GM18507 (cell line): ENCODE measurements around the gene CCDC88C.
"Not testable (repeated sequence)": the region's sequence is repeated elsewhere in the genome, so short reads cannot be mapped to it uniquely, and the experiment has no call there.

Experiments
- DNase-seq: peaks from one replicate; pipeline ENCODE4 v3.0.0; 2011; ENCODE audit warnings: low read depth; ENCODE audit not compliant: insufficient read length; ENCODE audit errors: extremely low spot score
- FAIRE-seq: peaks from 2 replicates; lab custom pipeline; 2011; peaks lifted over from hg19 to GRCh38; lab: Jason Lieb, UNC

The CCDC88C gene

DNA sequence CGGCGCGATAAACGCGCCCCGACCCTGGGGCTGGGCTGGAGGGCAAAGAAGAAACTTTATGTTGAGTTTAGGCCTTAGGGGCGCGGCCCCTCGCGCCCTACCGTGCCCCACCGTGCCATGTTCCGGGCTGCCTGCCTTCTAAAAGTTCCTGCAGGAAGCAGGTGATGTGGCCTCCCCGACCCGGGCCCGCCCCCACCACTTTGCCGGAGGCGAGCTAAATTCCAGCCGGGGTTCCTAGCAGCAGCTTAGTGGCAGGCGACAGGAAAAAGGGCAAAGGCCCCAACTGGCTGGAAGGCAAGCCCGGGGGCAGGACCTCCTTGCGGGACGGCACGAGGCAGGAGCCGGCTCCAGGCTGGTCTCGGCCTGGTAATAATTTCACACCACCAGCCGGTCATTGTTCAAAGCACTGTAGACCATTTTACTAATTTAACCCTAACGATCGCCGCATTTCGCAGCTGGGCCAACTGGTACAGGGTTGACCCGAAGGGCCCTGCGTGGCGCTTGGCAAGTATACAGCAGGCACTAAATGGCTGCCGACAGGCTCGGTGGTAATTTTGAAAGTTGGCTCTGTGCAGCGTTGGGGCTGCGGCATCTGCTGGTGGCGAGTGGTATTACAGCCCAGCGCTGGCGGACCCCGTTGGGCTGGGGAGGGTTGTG, 895 bp upstream of the CCDC88C start:
- DNase-seq (no peak), FAIRE-seq (peak; percentile 85)

DNA sequence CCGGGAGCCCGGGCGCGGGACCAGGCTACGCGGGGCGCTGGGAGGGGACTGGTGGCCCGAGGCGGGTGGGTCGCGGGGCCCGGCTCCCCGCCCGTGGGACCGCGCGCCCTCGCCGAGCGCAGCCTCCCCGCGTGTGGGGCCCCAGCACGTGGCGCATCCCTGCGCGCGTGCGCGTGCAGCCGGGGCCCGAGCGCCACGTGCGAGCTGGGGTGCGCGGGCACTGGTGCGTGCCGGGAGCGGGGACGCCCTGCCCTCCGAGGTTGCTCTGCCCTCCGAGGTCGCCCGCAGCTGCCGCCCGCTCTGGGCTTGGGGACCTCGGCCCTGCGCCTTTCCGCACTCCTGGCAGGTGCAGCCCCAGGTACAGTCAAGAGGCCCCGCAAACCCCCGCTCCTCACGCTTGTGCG, 365 bp upstream of the CCDC88C start:
- FAIRE-seq: no peak
- no peak for DNase-seq

DNA sequence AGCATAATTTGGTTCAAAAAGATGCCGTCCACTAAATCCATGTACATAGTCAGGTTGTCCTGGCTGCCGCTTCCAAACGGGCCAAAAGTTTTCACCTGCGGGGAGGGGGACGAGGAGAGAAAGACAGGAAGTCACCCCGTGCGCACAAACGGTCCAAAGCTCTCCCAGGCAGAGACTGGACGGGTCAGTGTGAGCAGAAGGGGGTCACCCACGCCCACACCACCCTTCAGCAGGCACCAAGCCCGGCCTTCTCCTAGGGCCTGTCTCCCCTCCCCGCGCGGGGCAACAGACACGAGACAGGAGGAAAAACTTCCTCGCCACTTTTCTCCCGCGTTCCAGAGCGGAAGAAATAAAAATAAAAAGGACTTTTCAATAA, 888 bp downstream of the CCDC88C start:
- no peak for FAIRE-seq
- no peak for DNase-seq

DNA sequence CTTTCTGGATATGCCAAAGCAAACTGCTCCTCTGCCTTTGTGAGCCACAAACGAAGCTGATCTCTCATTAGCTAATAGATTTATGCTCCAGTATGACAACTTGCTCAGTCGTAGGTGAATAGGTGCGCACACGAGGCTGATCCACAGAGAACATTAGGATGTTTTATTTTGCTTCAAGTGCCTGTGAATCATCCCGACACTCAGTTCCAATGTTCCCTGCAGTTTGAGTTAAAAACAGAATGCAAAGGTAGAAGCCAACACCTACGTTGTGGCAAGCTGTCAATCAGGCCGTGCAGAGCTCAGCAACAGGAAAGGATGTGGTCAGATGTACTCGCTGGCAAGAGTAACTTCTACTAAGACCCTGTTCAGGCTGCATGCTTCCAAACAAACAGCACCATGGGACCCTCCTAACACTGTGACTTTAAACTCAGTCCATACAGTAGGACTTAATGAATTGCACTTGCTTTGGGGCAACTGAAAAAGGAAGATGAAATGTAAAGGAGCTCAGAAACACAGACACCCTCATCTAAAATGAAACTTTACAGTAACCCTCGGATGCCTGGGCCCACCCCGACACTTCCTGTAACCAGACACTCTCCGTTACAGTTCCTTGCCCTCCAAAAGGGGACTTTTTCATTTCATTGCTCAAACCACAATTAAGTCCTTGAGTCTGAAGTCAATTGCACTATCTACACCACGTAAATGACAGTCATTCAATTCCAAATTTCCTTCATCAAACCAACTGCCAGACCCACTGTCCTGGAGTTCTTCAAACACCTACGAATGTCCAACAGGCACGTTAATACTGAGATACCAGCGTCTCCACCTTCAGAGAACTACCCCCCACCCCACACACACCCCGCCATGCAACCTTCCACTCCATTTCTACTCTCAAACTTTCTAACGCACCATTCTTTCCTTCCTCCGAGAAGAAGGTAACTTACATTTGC, 1.6 kb downstream of the CCDC88C start:
- FAIRE-seq (peak; percentile 96), DNase-seq (peak; percentile 54)

DNA sequence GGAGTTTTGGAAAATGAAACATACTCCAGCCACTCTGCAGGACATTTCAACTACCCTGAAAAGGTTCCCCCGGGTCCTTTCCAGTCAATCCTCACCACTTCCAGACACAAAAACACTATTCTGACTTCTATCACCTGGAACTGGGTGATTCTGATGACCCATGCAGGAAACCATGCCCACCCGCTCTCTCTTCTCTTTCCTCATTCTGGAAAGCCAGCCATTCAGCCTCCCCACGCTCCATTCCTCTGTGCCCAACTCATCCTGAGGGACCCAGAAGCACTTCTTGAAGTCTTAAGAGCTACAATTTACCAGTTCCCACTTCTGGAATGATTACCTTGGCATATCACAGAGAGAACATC, 3.2 kb downstream of the CCDC88C start:
- FAIRE-seq: no peak
- no peak for DNase-seq

DNA sequence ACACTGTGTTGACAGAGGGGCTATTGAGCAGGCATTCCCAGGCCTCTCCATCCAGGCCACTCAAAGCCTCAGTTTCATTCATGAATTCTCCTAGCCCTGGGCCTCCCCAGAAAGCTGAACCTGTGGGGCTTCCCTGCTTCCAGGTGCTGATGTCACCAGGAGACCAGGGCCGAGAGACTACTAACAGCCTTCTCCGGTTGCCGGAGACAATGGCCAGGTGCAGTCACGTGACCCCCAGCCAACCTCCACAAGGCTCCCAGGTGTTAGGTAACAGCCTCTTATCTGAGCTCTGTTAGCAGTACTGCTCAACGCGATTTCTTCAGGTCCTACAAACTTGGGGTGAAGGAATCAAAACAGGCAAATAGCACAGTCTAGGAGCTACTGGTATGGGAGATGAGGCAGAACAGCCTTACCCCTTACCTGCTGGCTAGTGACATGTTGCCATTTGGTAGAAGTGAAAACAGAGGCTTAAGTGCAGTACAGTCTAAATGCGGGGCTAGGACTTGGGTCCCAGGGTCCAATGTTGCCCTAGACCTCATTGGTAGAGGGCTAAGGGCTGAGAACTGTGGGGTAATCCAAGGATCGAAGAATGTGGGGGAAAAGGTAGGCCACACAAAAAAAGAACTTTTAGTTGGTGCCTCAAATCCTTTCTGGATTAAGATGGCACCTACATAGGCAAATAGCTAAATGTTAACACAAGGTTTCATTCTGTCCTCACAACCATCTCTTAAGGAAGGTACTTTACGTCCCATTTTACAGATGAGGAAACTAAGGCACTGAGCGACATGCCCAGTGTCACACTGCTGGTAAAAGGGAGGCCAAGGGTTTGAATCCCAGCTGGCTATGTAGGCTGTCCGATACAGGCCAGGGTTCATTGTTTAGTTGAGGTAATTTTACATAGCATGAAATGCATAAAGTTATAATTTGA, 3.8 kb downstream of the CCDC88C start:
- no peak for DNase-seq
- FAIRE-seq: no peak

DNA sequence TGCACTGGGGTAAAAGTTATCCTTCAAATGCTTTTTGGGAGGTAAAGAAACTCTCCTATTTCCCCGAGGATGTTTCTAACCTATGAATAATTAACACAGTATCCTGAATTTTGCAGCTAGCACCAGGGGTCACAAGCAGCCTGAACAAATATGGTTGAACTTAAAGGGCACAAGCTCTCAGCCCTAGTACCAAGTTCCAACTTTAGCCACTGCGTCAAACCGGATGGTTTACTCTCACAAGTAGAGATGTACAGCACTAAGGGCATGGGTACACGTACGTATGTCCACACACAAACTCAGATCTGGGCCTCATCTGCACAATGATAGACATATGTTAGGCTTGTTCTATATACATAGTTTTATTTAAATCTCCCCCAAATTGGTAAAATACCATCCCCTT, 4.7 kb downstream of the CCDC88C start:
- no peak for FAIRE-seq
- DNase-seq: no peak

DNA sequence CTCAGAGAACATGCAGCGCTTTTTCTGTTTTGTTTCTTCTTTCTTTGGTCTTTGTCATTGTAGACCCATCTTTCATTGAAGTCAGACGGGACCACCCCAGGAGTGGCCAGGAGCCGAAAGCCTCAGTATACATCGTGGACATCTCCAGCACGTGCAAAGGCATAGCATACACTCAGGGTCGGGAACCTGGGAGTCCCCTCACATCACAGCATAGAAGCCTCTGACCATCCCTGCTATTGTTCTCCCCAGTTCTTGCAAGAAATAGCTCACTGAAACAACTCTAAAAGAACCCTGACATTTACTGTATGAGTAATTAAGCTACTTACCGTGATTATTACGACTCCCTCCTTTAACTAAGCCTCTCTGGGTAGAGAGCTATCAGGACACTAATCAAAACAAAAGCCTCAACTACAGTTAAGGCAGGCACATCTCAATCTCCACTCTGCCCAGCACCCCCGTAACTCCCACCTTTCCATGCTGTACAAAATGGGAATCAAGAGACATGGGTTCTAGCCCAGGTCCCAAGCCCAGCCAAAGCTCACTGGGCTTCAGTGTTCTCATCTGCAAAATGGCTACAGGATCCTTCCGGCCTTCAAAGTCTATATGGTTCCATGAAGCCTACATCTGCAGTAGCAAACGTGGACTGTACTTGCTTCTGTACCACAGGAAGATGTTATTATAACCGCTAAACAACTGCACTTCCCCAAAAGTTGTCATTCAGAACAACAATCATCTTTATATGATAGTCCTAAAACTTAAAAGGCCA, 6.7 kb downstream of the CCDC88C start:
- DNase-seq: no peak
- peak; percentile 67 for FAIRE-seq

DNA sequence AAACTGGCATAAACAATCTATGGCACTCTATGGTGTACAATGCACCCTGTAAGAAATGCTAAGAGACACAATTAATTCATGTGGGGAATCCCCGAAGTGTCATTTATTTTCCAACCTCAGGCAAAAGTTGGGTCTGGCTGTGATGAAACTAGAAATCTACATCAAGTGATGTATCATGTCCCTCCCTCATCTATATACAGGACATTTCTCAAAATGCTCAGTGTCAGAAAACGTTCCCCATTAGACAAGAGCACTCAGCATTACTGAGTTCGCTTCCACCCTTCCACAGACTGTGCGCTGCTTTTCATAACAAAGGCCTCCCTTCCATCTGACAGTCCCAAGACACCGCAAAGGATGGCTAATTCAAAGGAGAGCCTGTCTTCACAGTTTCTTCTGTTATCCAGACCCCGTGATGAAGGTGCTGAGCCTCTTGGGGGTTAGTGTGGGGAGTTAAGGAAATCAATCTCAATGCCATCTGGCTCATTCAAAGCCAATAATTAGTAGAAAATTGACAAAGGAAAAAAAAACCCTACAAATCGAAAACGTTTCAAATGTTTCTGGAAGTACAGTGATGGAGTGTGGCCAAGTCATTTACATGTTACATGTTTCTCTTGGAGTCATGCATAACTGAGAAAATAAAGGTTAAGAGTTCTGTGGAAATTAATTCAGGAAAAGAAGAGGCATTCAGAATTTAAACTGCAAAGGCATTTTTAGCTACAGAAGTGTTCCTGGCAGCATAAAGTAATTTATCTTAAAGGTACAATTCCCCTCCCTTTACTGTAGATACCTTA, 7.5 kb downstream of the CCDC88C start:
- no peak for DNase-seq

DNA sequence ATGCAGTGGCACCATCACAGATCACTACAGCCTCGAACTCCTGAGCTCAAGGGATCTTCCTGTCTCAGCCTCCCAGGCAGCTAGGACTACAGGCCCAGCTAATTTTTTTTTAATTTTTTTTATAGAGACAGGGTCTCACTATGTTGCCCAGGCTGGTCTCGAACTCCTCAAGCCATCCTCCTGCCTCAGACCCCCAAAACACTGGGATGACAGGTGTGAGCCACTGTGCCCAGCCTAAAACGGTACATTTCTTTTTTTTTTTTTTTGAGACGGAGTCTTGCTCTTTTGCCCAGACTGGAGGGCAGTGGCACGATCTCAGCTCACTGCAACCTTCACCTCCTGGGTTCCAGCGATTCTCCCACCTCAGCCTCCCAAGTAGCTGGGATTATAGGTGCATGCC, 8.4 kb downstream of the CCDC88C start:
- not testable (repeated sequence) for FAIRE-seq, DNase-seq

More for the DNA sequence above, 7.5 kb downstream of the CCDC88C start:
- FAIRE-seq: peak; percentile 36

DNA sequence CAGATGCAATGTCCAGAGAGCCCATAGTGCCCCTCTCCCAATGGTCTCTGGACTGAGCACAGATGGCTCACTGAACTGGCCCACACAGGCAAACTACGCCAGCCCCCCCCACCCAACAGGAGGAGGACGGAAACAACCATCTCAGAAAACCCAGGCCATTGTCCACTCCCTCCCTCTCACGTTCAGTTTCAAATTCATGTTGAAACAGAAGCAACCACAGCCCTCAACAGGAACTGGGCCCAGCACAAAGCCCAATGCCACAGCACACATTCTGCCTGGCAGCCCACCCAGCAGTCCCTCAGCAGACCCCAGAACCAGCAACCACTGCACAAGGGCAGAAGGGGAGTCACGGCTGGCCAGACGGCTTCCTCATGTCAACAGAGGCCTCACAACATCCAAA, 10.6 kb downstream of the CCDC88C start:
- FAIRE-seq (no peak), DNase-seq (no peak)

DNA sequence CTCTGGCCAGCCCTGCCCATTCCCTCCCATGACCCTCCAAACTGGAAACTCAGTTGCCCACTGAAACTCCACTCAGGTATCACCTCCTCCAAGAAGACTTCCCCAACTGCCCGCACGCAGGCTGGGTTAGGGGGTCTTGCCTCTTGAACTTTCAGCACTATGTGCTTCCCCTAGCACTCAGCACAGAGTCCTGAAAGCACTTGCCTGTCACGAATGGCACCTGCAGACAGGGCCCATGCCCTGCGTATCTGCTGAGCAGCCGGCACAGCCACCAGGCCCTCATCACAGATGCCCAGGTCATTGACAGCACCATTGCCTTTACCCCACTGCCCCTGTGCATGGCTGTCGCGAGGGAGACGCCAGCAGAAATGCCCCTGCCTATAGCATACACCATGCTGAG, 11.2 kb downstream of the CCDC88C start:
- FAIRE-seq: no peak
- no peak for DNase-seq

DNA sequence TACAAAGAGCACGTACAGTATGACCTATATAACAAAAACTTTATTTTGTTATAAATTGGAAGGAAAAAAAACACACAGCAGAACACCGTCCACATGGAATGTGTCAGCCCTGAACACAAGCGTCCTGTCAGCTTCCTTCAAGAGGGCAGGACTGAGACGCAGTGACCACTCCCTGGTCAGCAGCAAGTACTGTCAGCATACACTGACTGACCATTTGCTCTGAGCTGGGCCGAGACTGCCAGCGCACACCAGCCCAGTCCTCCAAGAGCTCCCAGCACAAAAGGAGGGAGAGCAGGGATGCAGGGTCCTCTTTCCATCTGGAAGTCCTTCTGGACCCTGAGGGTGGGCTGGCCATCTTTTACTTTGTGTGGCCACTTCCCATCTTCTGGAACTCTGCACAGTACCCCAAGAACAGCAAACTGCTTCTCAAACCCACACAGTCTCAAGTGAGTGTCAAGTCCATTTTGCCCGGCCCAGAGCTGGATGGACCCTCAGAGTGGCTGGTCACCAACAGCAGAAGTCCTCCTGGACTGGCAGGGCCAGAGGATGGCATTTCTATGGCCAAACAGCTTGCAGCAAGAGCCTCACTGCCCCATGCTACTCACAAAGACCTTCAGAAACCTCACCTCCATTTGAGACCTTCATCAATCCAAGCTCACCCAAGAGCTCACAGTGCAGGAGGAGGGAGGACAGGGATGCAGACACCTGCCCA, 11.7 kb downstream of the CCDC88C start:
- DNase-seq (no peak), FAIRE-seq (no peak)

DNA sequence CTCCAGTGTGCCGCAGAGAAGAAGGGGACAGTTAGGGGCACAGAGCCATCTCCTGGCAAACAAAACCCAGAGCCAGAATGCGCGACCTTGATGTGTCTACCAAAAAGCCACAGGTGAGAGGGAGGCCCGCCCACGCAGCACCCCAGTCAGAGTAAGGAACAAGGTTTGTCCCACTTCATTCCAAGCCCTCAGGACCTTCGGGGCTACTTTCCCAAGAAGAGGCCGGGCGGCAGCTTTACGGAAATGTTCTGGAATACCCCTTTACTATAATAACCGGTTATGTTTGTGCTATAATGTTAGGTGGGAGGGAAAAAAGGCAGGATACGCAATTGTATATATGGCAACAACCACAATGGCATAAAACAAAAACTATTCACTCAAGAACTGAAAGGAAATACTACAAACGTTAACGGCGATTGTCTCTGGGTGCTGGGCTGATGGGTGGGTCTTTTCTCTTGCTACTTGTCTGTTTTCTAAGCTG, 12.3 kb downstream of the CCDC88C start:
- FAIRE-seq (no peak), DNase-seq (no peak)

DNA sequence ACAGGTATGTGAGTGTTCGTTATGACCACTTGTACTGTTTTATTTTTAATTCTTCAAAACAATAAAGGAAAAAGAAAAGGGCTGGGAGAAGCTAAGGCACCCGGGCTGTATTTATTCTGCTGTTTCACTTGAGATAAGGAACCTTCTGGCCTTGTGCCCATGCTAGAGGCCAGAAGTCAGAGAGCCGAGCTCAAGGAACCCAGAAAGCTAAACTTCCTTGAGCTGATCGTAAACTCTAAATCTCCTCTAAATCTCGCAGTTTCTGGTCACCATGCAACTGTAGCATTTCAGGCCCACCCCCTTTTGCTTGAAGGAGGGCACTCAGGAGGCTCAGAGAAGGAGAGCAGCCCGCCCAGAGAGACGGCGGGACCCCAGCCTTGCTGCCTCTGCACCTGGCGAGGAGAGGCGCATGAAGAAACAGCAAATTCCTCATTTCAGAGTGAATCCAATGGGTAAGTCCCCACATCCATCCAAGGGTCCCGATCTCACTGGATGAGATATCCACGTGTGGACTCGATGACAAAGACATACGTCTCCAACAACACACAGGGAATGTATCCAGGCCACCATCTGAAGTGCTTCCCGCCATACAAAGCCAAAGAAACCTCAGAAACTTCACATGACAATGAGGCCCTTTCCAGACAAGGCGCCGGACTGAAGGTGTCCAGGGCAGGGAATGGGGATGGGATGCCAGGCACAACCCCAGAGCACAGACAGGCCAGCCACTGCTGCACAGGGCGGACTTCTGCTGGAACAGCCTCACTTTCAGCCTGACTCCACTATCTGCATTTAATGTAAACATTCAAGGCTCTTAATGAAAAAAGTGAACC, 14.6 kb downstream of the CCDC88C start:
- FAIRE-seq: no peak
- DNase-seq: no peak

DNA sequence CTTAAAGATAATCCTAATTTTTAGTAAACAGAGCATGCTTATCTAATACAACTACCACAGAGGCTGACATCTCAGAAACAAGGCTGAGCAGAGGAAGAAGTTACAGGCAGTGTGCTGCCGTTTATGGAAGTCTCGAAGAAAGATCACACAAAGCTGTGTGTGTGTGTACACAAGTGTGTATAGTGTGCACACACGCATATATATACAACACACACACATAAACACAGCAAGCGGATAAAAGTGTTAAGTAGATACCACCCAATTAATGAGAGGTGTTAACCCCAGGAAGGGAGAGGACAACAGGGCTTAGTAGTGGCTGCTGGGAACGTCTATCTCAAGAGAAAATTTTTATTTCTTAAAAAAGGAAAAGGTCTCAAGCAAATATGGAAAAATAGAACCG, 15.3 kb downstream of the CCDC88C start:
- FAIRE-seq: no peak
- DNase-seq: no peak

DNA sequence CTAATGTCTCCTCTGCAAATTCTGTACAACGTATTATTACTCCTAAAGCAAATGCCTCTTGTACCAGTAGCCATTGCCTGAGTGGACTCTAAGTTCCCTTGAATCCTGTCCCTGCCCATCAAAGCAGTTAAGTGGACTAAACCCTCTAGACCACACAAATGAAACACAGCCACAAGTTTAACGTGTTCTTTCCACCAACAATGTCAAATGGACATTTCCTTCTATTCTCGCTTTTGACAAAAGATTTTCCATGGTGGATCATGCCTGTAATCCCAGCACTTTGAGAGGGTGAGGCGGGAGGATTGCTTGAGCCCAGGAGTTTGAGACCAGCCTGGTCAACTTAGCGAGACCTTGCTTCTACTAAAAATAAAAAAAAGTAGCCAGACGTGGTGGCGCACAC, 15.9 kb downstream of the CCDC88C start:
- FAIRE-seq (no peak), DNase-seq (no peak)
